OCI-LY1 (cell line): ENCODE measurements around the gene KIF16B.

ENCODE experiments used
- H2AFZ ChIP-seq: fragments of 200-600 bp; sonication (generic), shearing (Covaris generic); 2 replicates; pipeline ENCODE4 v1.6.0; 2014; ENCODE audit warnings: antibody characterized with exemption, mild to moderate bottlenecking, low read length
- H3F3A ChIP-seq: fragments of 200-600 bp; sonication (generic), shearing (Covaris generic); 2 replicates; pipeline ENCODE4 v1.6.0; 2014; ENCODE audit warnings: mild to moderate bottlenecking, antibody characterized with exemption, low read length, moderate library complexity; ENCODE audit not compliant: insufficient read depth
- H3K27ac ChIP-seq: fragments of 200-600 bp; sonication (generic); 2 replicates; pipeline ENCODE4 v1.5.1; 2014; ENCODE audit warnings: low read length, mixed run types, mild to moderate bottlenecking, low read depth; ENCODE audit not compliant: poor library complexity, severe bottlenecking
- H3K27me3 ChIP-seq: fragments of 200-600 bp; sonication (generic); 2 replicates; pipeline ENCODE4 v1.6.0; 2014; ENCODE audit warnings: antibody characterized with exemption, mild to moderate bottlenecking, low read length, moderate library complexity; ENCODE audit not compliant: insufficient read depth
- H3K36me3 ChIP-seq: fragments of 200-600 bp; sonication (generic); 2 replicates; pipeline ENCODE4 v1.6.1; 2014; ENCODE audit warnings: mild to moderate bottlenecking, antibody characterized with exemption, low read length, moderate library complexity, mixed read lengths; ENCODE audit not compliant: insufficient read depth
- H3K4me1 ChIP-seq: fragments of 200-600 bp; sonication (generic); 2 replicates; pipeline ENCODE4 v1.5.1; 2014; ENCODE audit warnings: mild to moderate bottlenecking, low read length, moderate library complexity; ENCODE audit not compliant: insufficient read depth, severe bottlenecking
- H3K4me2 ChIP-seq: fragments of 200-600 bp; sonication (generic), shearing (Covaris generic); 2 replicates; pipeline ENCODE4 v1.6.1; 2014; ENCODE audit warnings: low read length
- H3K4me3 ChIP-seq: fragments of 200-600 bp; sonication (generic); 2 replicates; pipeline ENCODE4 v1.5.1; 2014; ENCODE audit warnings: low read length, low read depth, mild to moderate bottlenecking, mixed read lengths; ENCODE audit not compliant: poor library complexity, severe bottlenecking
- H3K79me2 ChIP-seq: fragments of 200-600 bp; shearing (Covaris generic); 2 replicates; pipeline ENCODE4 v1.6.1; 2016; ENCODE audit warnings: mixed run types, low read length, mixed read lengths; ENCODE audit not compliant: insufficient read depth
- H3K9ac ChIP-seq: fragments of 200-600 bp; sonication (generic), shearing (Covaris generic); 2 replicates; pipeline ENCODE4 v1.6.1; 2014; ENCODE audit warnings: mild to moderate bottlenecking, low read length, mixed read lengths
- H3K9me2 ChIP-seq: fragments of 200-600 bp; sonication (generic), shearing (Covaris generic); 2 replicates; pipeline ENCODE4 v1.6.1; 2014; ENCODE audit warnings: low read depth, mild to moderate bottlenecking, low read length, mixed read lengths
- H3K9me3 ChIP-seq: fragments of 200-600 bp; shearing (Covaris generic); 2 replicates; pipeline ENCODE4 v1.6.1; 2014; ENCODE audit warnings: low read length, mixed read lengths
- H4K20me1 ChIP-seq: fragments of 200-600 bp; sonication (generic), shearing (Covaris generic); 2 replicates; pipeline ENCODE4 v1.6.0; 2016; ENCODE audit warnings: mild to moderate bottlenecking, low read length; ENCODE audit not compliant: insufficient read depth
- CTCF ChIP-seq: fragments of 200-600 bp; sonication (generic), shearing (Covaris generic); IDR thresholded peaks from 2 replicates; pipeline ENCODE4 v1.5.1; 2017; ENCODE audit warnings: mild to moderate bottlenecking, antibody characterized with exemption, low read length, moderate library complexity, mixed read lengths
- EZH2 ChIP-seq: fragments of 200-600 bp; sonication (generic), shearing (Covaris generic); IDR thresholded peaks from 2 replicates; pipeline ENCODE4 v1.8.0; 2017; ENCODE audit warnings: borderline replicate concordance, mixed run types, mild to moderate bottlenecking, antibody characterized with exemption, low read length, moderate library complexity, mixed read lengths

Gene KIF16B

GRCh38 chr20:16311756-16312155 is 261.5 kb downstream of the KIF16B start:
- H3K9me2 ChIP-seq: no peaks in the 10 kb centered on the region
- H3K4me2 ChIP-seq: no peak overlapping the region
- H3K9me3 ChIP-seq: no peaks in the 10 kb centered on the region
- H3K9ac ChIP-seq: no peak overlapping the region
- no peak overlapping the region for H2AFZ ChIP-seq
- no peak overlapping the region for H3K27ac ChIP-seq
- H3K36me3 ChIP-seq: no peaks in the 10 kb centered on the region
- no peaks in the 10 kb centered on the region for H3F3A ChIP-seq
- H3K4me3 ChIP-seq: no peak overlapping the region
- H4K20me1 ChIP-seq: no peaks in the 10 kb centered on the region
- TF ChIP-seq CTCF (no peak), EZH2 (no peak)
- H3K79me2 ChIP-seq: no peaks in the 10 kb centered on the region
- H3K27me3 ChIP-seq: no peaks in the 10 kb centered on the region
- peaks cover 7% of the 10 kb centered on the region for H3K4me1 ChIP-seq

DNA sequence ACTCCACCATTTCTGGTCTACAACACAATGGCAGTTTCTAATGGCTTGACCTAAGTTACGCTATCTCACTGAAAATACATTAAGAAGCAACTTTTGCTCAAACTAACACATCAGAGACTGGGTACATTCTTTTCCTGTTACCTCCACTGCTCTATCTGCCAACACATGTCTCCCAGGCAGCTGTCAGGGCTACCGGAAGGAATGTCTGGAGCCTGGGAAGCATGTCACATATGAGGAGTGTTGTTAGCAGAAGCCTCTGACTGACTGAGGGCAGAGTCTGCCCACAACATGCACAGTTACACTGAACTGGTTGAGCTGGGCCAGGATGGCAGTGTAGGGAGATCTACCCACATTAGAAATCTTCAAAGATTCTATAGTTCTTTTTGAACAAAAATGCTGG is 264.5 kb downstream of the KIF16B start:
- Histone ChIP-seq H3K27ac (no peak overlapping the region), H3K9me3 (no peaks in the 10 kb centered on the region), H3K27me3 (no peaks in the 10 kb centered on the region), H3F3A (no peaks in the 10 kb centered on the region), H3K9ac (no peak overlapping the region), H3K4me1 (no peaks in the 10 kb centered on the region), H3K9me2 (no peaks in the 10 kb centered on the region), H3K36me3 (no peaks in the 10 kb centered on the region), H3K79me2 (no peaks in the 10 kb centered on the region), H3K4me2 (no peak overlapping the region), H4K20me1 (no peaks in the 10 kb centered on the region), H3K4me3 (no peak overlapping the region), H2AFZ (no peak overlapping the region)
- no peak for TF ChIP-seq CTCF
- TF ChIP-seq EZH2: no peak

DNA sequence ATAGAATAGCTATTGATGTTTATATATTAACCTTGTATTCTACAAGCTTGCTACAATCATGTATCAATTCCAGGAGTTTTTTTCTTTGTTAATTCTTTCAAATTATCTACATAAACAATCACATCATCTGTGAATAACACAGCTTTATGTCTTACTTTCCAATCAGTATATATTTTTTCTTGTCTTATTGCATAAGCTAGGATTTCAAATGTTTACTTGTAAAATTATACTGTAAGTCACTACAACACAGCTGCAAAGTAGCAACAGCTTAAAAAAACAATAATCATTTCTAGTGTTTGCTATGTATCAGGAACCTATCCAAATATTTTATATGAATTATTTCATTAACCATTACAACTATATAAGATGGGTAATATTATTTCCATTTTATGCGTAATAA is 270.4 kb downstream of the KIF16B start:
- no peaks in the 10 kb centered on the region for H3F3A ChIP-seq

More for the DNA sequence above, 270.4 kb downstream of the KIF16B start:
- H3K9me3 ChIP-seq: no peaks in the 10 kb centered on the region
- H3K27me3 ChIP-seq: no peaks in the 10 kb centered on the region
- H3K4me1 ChIP-seq: no peaks in the 10 kb centered on the region
- no peaks in the 10 kb centered on the region for H4K20me1 ChIP-seq
- H3K27ac ChIP-seq: no peak overlapping the region
- H3K9ac ChIP-seq: no peak overlapping the region
- H3K36me3 ChIP-seq: no peaks in the 10 kb centered on the region
- H3K79me2 ChIP-seq: no peaks in the 10 kb centered on the region
- H3K4me2 ChIP-seq: no peak overlapping the region
- H2AFZ ChIP-seq: no peak overlapping the region
- TF ChIP-seq CTCF (no peak), EZH2 (no peak)
- H3K4me3 ChIP-seq: no peak overlapping the region
- no peaks in the 10 kb centered on the region for H3K9me2 ChIP-seq
